Head of caudate nucleus (tissue), 42 donors: ENCODE data around the gene EIF5A.
"Not testable (repeated sequence)": the region's sequence is repeated elsewhere in the genome, so short reads cannot be mapped to it uniquely, and the experiment has no call there.

Experiments
- DNase-seq, 42 donors: peaks; one replicate each; pipeline versions ENCODE4 v3.0.0 to v3.0.0-alpha.2; 2020 to 2021; ENCODE audit warnings: mixed read lengths in 7 of 42
- intact Hi-C: fragments of 100-400 bp; cut with DNase I; formaldehyde crosslinking; loops from one replicate; pipeline ENCODE4 v1.15.0; 2022

EIF5A gene

DNA sequence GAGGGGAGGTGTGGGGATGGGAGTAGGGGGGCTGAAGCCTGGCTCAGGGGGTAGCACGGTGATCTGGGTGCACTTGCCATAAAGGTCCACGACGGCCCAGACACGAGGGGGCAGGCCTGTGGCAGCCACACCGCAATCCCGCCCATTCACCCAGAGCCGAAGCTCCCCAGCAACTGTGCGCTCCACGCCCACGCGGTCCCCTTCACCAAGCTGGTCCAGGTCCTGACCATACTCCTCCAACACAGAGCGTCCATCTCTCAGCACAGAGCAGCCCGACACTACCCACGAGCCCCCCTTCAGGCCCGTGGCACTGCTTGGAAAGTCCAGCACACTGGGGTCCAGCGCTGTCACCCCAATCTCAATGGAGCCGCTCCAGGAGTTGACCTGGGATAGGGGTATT, 20.1 kb downstream of the EIF5A start:
- no peak for DNase-seq
- intact Hi-C loops = no loop called here

DNA sequence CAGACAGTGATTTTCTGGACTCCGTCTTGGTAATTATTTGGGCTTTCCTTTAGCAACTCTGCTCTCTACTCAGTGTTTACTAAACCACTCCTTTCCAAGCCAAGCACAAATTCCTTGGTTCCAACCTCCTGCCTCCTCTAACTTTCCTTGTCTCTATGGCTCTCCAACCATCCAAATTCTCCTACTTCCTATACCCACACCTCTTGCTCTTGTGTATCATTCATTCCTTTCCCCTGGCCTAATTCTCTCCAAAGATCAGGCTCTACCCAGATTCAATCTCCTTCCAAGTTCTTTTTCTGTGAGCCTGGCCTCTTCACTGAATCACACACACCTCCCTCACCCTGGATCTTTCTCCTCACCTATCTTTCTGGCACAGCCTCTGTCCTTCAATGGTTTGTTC, 20.6 kb downstream of the EIF5A start:
- intact Hi-C loops = no loop called here

DNA sequence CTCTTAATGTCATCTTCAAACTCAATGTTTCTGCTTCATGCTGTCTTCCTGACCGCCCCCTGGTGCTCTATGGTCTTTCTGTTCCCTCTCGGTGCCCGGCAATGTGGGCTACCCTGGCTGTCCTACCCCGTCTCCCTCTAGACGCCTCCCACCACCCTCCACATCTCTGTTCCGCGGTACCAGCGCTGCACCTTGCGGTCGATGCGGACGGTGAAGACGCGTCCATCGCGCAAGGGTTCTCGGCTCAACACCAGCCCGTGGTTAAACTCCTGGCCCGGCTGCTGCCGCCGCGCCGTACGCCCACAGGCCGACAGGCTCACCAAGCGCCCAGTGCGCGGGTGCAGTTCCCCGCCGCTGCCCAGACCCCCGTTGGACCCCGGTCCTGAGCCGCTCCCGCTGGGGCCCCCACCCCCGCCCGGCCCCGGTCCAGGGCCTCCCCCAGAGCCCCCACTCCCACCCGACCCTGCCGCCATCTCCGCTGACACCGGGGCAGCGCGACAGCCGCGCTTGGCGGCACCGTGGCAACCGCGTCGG, 21.5 kb downstream of the EIF5A start, which contains the start of gene NEURL4:
TSS of gene NEURL4 (minus strand) at position 496 of the 534 bp plus-strand sequence. CDS start at position 473, 23 bp downstream.
- intact Hi-C loops = no loop called here
- DNase-seq = peak in 5 of 42 donors; percentile 12 to 48 (median 23)

More for the DNA sequence above, 20.6 kb downstream of the EIF5A start:
- no peak for DNase-seq

DNA sequence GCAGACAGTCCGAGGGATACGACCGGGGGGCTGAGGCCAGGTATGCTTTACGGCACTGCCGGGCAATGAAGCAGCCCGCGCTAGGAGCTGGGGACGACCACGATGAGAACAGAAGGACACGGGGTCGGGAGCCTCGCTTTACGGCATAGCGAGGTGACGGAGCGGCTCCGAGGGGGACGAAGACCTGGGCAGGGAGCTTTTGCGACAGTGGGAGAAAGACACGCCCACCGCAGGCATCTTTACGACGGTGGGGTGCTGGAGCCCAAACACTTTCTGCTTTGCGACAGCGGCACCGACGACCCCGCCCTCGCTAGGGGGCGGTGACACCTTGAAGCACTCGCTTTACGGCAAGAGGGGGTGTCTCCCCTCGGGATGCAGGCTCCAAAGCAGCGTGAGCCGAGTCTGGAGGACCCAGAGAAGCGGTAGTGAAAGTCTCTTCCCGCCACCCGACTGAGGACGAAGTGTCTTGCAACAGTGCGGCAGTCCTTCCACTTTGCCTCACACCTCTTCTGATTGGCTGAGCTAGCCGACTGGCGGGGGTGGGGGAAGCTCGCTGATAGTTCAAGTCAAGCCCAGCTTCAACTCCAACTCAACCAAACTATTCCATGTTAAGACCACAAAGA, 22.1 kb downstream of the EIF5A start:
- peak; percentile 93 to 99 (median 97) for DNase-seq
- intact Hi-C loops = no loop called here

DNA sequence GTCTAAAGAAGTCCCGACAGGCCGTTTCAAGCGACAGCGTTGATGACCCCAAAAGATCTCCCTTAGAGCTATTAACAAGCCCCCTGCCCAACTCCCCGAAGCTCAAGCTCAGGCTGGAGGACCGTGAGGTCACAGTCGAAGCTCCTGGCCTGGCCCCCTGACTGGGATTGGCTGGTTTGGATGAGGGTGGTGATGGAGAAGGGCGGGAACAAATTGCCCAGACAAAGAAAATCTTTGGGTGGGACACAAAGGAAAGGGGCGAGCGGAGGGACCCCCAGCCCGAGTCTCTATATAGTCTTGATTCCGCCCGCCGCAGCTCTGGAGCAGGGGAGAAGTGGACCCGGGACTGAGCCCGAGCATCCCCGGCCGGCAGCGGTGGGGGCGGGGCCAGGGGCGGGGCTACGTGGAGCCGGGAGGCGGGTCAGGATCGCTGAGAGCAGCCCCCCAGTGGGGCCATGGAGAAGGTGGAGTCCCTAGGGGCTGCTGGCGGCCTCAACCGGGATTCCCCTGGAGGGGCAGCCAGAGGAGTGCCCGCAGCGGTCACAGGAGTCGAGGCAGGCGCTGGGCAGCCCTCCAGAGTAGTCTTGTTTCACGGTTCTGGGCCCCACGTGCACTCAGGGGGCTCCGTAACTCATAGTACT, 22.7 kb downstream of the EIF5A start:
- intact Hi-C loops = no loop called here
- peak; percentile 59 to 91 (median 80) for DNase-seq

DNA sequence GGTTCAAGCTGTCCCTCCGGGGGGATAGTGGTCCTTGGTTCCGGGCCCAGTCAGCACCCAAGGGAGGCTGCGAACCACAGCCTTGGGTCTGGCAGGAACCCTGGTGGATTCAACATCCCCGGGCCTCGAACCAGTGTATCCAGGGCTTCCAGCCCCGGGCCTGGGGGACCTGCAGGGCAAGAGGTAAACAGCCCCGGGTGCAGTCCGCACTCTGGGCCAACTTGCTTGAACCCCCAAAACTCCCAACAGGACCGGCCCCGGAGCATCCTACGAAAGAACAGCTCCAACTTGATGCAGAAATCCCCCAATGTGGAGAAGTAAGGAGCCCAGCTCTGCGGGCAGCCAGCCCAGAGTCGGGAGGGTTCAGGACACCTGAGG, 23.2 kb downstream of the EIF5A start:
- intact Hi-C loops = no loop called here

DNA sequence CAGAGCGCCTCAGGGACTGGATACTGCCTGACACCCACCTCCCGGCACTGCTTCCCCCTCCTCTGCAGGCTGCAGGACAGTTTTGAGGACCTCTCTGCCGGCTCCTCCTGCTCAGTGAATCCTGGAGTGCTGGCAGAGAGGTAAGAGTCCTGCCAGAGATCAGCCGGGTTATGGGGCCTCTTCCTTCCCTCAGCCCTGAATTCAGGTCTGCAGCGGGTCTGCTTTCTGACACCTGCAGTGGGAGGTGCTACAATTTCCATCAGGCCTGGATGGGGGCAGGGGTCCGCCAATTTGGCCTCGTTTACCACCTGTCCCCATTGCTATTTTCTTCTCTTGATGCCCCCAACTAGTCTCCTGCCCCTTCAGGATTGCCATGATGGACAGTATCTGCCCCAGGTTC, 24.7 kb downstream of the EIF5A start:
- no peak for DNase-seq
- intact Hi-C loops = no loop called here

More for the DNA sequence above, 23.2 kb downstream of the EIF5A start:
- no peak for DNase-seq

DNA sequence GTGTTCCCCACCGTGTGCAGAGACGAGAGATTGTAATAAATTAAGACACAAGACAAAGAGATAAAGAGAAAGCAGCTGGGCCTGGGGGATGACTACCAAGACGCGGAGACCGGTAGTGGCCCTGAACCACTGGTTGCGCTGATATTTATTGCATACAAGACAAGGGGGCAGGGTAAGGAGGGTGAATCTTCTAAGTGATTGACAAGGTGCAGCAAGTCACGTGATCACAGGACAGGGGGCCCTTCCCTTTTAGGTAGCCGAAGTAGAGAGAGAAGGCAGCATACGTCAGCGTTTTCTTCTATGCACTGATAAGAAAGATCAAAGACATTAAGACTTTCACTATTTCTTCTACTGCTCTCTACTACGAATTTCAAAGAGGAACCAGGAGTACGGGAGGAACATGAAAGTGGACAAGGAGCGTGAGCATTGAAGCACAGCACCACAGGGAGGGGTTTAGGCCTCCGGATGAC, 25.2 kb downstream of the EIF5A start:
- intact Hi-C loops, DNase-seq: not testable (repeated sequence)

DNA sequence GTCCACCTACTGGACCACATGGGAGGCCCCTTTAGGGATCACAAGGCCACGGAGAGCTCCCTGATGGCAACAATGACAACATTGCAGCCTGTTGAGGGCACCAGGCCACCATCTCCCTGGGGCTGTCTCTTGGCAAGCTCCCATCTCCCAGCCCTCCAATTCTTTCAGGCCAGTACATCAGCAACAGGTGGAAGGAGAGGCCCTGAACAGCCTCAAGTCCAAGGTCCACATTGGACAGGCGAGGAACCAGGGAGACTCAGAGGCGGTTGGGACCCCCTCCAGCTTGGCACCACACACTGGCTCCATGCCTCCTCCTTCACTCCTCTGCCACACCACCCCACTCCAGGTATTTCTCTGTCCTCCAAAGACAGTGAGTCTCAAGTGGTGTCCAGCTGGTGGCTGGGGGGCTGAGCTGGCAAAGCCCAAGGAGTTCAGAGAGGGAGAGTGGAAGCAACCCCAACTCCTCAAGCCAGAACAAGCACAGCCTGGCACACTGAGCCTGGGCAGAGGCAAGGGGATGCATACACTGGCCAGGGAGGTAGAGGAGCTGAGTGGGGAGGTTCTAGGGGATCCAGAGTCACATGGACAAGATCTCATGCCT, 27.6 kb downstream of the EIF5A start:
- intact Hi-C loops = no loop called here

DNA sequence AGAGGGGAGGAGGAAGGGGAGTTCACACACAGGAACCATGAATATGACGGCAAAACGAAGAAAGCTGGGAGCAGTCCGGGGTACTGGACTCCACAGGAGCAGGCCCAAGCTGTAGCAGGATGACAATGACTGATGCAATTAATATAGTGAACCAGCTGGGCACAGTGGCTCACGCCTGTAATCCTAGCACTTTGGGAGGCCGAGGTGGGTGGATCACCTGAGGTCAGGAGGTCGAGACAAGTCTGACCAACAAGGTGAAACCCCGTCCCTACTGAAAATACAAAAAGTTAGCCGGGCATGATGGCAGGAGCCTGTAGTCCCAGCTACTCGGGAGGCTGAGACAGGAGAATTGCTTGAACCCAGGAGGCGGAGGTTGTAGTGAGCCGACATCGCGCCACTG, 28.3 kb downstream of the EIF5A start:
- DNase-seq, intact Hi-C loops: not testable (repeated sequence)

More for the DNA sequence above, 27.6 kb downstream of the EIF5A start:
- DNase-seq = no peak

DNA sequence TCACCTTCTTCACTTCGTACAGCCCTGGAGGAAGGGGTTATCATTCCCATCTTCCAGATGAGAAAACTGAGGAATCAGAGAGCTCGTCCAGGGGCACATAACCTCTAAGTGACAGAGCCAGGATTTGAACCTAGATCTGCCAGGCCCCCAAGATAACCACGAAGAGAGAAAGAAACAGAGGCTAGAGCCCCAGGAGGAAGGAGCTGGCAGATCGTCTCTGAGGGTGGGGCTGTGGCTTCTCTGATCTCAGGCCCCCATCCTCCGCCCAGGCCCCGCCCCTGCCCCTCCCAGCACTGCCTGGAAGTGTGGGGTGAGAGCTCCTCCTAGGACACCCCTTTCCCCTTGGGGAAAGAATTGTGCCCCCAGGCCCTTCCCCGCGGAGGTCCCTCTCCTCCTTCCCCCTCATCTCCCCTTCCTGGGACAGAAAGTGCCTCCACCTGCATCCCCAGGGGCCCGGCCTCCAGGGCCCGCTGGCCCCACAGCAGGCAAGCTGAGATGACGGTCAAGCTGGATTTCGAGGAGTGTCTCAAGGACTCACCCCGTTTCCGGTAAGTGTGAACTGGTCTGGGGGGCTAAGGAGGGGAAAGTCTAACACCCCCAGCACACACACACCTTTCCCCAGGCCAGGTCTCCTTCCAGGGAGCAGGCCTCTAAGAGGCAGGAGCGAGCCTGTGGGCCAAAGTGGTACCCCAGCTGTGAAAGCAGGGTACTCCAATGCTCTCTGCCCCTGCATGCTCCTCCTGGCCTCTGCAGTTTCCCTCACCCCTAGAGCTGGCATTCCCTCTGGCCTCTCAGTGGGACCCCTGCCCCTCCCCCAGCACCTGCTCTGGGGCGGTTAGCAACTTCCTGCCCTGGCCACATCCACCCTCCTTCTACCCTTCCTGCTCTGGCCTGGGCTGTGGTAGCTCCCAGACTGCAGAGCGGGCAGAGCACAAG, 29.1 kb downstream of the EIF5A start, which contains the start of gene ACAP1:
TSS of gene ACAP1 (plus strand) at position 290 of the 936 bp plus-strand sequence. CDS start at position 496, 206 bp downstream.
- DNase-seq = peak in 1 of 42 donors; percentile 35
- intact Hi-C loops = no loop called here

DNA sequence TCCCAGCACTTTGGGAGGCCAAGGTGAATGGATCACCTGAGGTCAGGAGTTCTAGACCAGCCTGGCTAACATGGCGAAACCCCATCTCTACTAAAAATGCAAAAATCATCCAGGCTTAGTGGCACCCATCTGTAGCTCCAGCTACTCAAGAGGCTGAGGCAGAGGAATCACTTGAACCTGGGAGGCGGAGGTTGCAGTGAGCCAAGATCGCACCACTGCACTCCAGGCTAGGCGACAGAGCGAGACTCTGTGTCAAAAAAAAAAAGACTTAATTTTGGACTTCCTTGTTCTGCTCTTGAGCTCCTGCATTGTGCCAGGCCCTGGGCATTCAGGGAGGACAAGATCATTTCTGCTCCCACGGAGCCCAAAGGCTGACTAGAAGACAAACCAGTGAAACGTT, 30.2 kb downstream of the EIF5A start:
- intact Hi-C loops, DNase-seq: not testable (repeated sequence)

DNA sequence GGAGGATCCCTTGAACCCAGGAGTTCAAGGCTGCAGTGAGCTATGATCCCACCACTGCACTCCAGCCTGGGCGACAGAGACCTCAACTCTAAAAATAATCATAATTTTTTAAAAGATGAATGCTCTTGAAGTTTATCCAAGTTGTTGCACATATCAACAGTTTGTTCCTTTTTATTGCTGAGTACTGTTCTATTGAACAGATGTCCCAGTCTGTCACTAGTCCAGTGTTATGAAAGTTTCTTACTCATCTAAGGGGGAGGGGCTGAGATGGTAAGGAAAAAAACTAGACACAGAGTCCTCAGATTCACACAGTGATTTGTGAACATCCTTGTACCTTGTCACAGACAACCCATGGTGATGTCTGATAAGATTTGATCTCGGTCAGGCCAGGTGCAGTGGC, 32.8 kb downstream of the EIF5A start:
- DNase-seq = no peak
- intact Hi-C loops = no loop called here

DNA sequence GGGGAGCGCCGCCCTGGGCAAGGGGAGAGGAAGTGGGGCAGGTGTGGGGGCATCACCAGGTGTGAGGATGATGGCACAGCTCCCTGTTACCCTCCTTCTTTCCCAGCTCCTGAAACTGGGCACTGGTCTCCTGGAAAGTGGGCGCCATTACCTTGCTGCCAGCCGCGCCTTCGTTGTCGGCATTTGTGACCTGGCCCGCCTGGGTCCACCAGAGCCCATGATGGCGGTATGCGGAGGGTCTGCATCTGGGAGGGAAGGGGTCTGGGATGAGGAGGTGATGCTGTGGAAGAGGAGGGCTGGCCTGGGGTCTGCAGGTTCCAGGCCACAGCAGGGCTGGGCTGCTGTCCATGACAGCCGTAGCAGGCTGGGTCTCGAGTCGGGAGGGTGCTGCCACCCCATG, 34.4 kb downstream of the EIF5A start:
- no peak for DNase-seq
- intact Hi-C loops = no loop called here

DNA sequence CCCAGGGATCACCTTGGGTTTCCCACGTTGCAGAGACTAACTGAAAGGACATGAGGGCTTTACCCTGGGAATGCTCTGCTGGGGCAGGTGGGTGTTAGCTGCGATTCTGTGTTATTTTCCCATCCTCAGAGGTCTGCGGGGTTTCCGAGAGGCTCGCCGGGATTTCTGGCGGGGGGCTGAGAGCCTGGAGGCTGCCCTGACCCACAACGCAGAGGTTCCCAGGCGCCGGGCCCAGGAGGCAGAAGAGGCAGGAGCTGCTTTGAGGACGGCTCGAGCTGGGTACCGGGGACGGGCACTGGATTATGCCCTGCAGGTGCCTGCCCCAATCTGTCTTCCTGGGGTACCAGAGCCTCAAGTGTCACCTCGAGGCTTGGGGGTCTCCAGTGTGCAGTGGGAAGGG, 35.8 kb downstream of the EIF5A start:
- no peak for DNase-seq
- intact Hi-C loops = no loop called here

DNA sequence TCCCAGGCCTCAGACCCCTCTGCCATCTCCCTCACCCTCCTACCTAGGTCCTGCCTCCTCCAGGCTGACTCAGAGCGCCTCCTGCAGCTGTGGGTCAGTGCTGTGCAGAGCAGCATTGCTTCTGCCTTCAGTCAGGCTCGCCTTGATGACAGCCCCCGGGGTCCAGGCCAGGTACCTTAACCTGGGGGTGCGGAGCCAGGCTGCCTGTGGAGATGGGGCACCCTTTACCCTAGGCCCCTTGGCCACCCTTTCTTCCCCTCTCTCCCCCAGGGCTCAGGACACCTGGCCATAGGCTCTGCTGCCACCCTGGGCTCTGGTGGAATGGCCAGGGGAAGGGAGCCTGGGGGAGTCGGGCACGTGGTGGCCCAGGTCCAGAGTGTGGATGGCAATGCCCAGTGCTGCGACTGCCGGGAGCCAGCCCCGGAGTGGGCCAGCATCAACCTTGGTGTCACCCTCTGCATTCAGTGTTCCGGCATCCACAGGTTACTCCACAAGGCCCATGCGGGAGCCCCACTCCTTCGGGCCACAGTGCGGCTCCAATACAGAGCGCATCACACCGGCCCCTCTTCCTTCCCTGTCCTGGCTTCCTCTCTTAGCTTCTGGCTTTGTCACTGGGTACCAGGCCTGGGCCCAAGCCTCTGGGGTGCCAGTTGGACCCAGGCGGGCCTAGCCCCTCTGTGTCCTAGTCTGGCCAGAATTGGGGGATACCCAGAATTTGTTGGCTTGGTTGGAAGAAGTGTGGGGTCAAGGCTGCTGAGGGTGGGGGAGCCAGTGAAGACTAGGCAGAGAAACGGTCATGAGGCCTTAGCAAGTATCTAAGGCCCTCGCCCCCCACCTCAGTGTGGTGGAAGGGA, 39.6 kb downstream of the EIF5A start:
- intact Hi-C loops = no loop called here
- peak in 1 of 42 donors; percentile 4 for DNase-seq

DNA sequence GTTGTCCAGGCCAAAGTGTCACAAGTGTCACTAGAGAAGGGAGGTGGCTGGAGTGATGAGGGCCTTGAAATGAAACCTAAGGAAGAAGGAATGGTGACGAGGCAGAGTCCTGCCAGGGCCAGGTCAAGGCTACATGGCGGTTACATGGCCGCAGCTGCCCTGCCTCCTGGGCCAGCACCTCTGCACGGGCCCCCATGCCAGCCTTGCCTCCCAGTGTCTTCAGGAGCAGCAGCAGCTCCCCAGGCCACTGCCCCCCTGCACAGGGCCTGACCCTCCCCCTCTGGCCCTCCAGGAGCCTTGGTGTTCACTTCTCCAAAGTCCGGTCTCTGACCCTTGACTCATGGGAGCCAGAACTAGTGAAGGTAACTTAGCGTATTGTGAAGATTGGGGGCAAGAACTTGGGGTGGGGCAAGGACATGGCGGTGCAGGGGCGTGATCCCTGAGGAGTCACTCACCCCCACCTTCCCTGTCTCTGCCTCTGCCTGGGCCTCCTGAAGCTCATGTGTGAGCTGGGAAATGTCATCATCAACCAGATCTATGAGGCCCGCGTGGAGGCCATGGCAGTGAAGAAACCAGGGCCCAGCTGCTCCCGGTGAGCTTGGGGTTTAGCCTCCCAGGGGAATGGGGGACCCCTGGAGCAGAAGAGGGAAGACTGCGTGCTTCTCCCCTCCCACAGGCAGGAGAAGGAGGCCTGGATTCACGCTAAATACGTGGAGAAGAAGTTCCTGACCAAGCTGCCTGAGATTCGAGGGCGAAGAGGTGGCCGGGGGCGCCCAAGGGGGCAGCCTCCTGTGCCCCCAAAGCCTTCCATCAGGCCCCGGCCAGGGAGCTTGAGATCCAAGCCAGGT, 40.4 kb downstream of the EIF5A start:
- DNase-seq = no peak
- intact Hi-C loops = no loop called here
